Panc1 (cell line): ENCODE measurements around the gene DLGAP4. TPM values are rescaled to one million over a fixed set of nuclear protein-coding genes. Genes with fewer than 3 reads are reported as not detected.

Experiments
- ATAC-seq: fragments of 200-7000 bp; cut with Tn5 transposase; 2 replicates; pipeline ENCODE4 v1.9.1; 2020; ENCODE audit warnings: mild to moderate bottlenecking, moderate library complexity
- BruUV-seq: library from RNA; stranded (reverse); fragments of 400-500 nt; replicated peaks from 2 replicates; lab custom pipeline; 2021; lab: Mats Ljungman, UMichigan
- CTCF ChIA-PET: fragments of 300-600 bp; sonication (Branson Sonifier 250); formaldehyde crosslinking; loops from one replicate; lab custom pipeline; 2022; ENCODE audit warnings: antibody characterized with exemption; lab: Charles Lee
- POLR2A ChIA-PET: fragments of 300-600 bp; sonication (Branson Sonifier 250); formaldehyde crosslinking; loops from one replicate; lab custom pipeline; 2022; ENCODE audit warnings: antibody characterized with exemption; lab: Charles Lee
- DNase-seq: peaks from one replicate; pipeline ENCODE4 v3.0.0-alpha.2; 2010; ENCODE audit warnings: low read depth, low spot score
- H3K27ac ChIP-seq: 2 replicates; pipeline ENCODE4 v1.5.1; 2011; ENCODE audit warnings: mild to moderate bottlenecking, low read length, inconsistent platforms
- H3K27me3 ChIP-seq: fragments of 200-500 bp; sonication (Bioruptor generic); 2 replicates; pipeline ENCODE4 v1.6.0; 2014; ENCODE audit warnings: low read length, inconsistent platforms; ENCODE audit not compliant: control insufficient read depth, insufficient read depth
- H3K36me3 ChIP-seq: fragments of 200-500 bp; sonication (Bioruptor generic); 2 replicates; pipeline ENCODE4 v1.5.1; 2014; ENCODE audit warnings: inconsistent platforms, mild to moderate bottlenecking, low read length, moderate library complexity; ENCODE audit not compliant: control insufficient read depth, insufficient read depth
- H3K4me1 ChIP-seq: 2 replicates; pipeline ENCODE4 v1.5.1; 2011; ENCODE audit warnings: inconsistent platforms, mild to moderate bottlenecking, low read length, moderate library complexity; ENCODE audit not compliant: control insufficient read depth, insufficient read depth
- H3K4me3 ChIP-seq, 2 experiments: 2 replicates each; pipeline ENCODE4 v1.5.1; 2011 to 2012; ENCODE audit warnings: low read depth in 2 of 2, low read length in 2 of 2, mild to moderate bottlenecking in 2 of 2, inconsistent platforms in 1 of 2, moderate library complexity in 1 of 2
- H3K9me3 ChIP-seq: fragments of 200-500 bp; sonication (Bioruptor generic); 2 replicates; pipeline ENCODE4 v1.5.1; 2014; ENCODE audit warnings: low read depth, mild to moderate bottlenecking, inconsistent platforms, low read length, moderate library complexity; ENCODE audit not compliant: control insufficient read depth, insufficient read depth
- CTCF ChIP-seq: fragments of 450-650 bp; IDR thresholded peaks from 2 replicates; pipeline ENCODE4 v1.5.1; 2017; ENCODE audit warnings: mild to moderate bottlenecking
- POLR2AphosphoS5 ChIP-seq: IDR thresholded peaks from 2 replicates; pipeline ENCODE4 v1.6.1; 2012; ENCODE audit warnings: mild to moderate bottlenecking, low read depth, low read length, moderate library complexity
- REST ChIP-seq, 2 experiments: IDR thresholded peaks; 2 replicates each; pipeline ENCODE4 v1.6.1; 2011 to 2012; ENCODE audit warnings: low read depth in 2 of 2, control low read depth in 1 of 2, low read length in 1 of 2, mild to moderate bottlenecking in 1 of 2, moderate library complexity in 1 of 2; ENCODE audit not compliant: insufficient read depth in 1 of 2
- SIN3A ChIP-seq: IDR thresholded peaks from 2 replicates; pipeline ENCODE4 v1.6.1; 2012; ENCODE audit warnings: low read depth, mild to moderate bottlenecking, low read length, moderate library complexity, borderline replicate concordance; ENCODE audit not compliant: insufficient read depth
- TCF7L2 ChIP-seq: IDR thresholded peaks from 2 replicates; pipeline ENCODE4 v1.6.1; 2011; ENCODE audit warnings: mild to moderate bottlenecking, low read depth, low read length, inconsistent platforms
- in situ Hi-C: cut with HindIII; loops from 2 replicates; pipeline ENCODE4 v1.10.0; 2016; ENCODE audit warnings: low sequenced_read_pairs, low pct_unique_long_range_greater_than_20kb
- intact Hi-C: fragments of 100-400 bp; cut with micrococcal nuclease; formaldehyde crosslinking; loops from one replicate; pipeline ENCODE4 v1.10.0; 2022; ENCODE audit not compliant: unreplicated experiment
- total RNA-seq: library from RNA; stranded (reverse); gene quantifications from one replicate; pipeline ENCODE4 v1.2.1, GENCODE V29; 2021; ENCODE audit not compliant: unreplicated experiment

The DLGAP4 gene
- total RNA-seq, 1 experiment from 2014 or later, result 52.5 TPM

GRCh38 chr20:36260316-36260715 is 45.8 kb upstream of the DLGAP4 start:
- no peak for DNase-seq
- ChIA-PET CTCF (interaction anchor here (0.7 kb wide), 1 partner anchor 1267 kb away, joined by 4 read pairs; the partner anchor contains the start of gene BLCAP), POLR2A (interaction anchor here (0.5 kb wide), 1 partner anchor 65 kb away, joined by 4 read pairs; no protein-coding TSS in a partner anchor)
- 0 out of 2 replicates have a peak, but pooled peaks have one; percentile 14 for ATAC-seq
- H3K27me3 ChIP-seq, result no peaks in the 10 kb centered on the region
- intact Hi-C loops (no loop called here), in situ Hi-C loops (no loop called here)
- H3K4me3 ChIP-seq, result no peak overlapping the region
- H3K36me3 ChIP-seq, result no peaks in the 10 kb centered on the region
- H3K27ac ChIP-seq, result no peak overlapping the region
- no peaks in the 10 kb centered on the region for H3K9me3 ChIP-seq
- H3K4me1 ChIP-seq, result no peaks in the 10 kb centered on the region
- no TSS peak for BruUV-seq
- TF ChIP-seq SIN3A, result no peak
- TF ChIP-seq POLR2AphosphoS5, result no peak
- no peak for TF ChIP-seq CTCF
- no peak for TF ChIP-seq TCF7L2
- TF ChIP-seq REST (IDR thresholded peaks at IDR 0.05; ENCODE audit: insufficient read depth in 1 of 2, low read depth in 2 of 2, low read length in 1 of 2), result no peak

GRCh38 chr20:36261389-36262105 is 44.6 kb upstream of the DLGAP4 start:
- Histone ChIP-seq H3K27me3 (no peaks in the 10 kb centered on the region), H3K4me1 (no peaks in the 10 kb centered on the region), H3K4me3 (no peak overlapping the region), H3K36me3 (no peaks in the 10 kb centered on the region), H3K9me3 (no peaks in the 10 kb centered on the region), H3K27ac (no peak overlapping the region)
- no peak for TF ChIP-seq CTCF
- DNase-seq, result no peak
- no TSS peak for BruUV-seq
- in situ Hi-C loops (no loop called here), intact Hi-C loops (no loop called here)
- ChIA-PET POLR2A (no interaction called here), CTCF (interaction anchor here (0.6 kb wide), 1 partner anchor 287 kb away, joined by 3 read pairs; no protein-coding TSS in a partner anchor)
- ATAC-seq, result no peak
